A172 (cell line): ENCODE data around the gene SLC15A5. TPM values are rescaled to one million over a fixed set of nuclear protein-coding genes. Genes with fewer than 3 reads are reported as not detected.

Experiments used
- DNase-seq: peaks from one replicate; pipeline ENCODE4 v3.0.0-alpha.2; 2015; ENCODE audit warnings: low spot score
- total RNA-seq: library from RNA; depleted of rRNA; stranded (reverse); fragments of >200 nt; shearing (Covaris generic); gene quantifications from 2 replicates; pipeline ENCODE4 v1.2.3, GENCODE V29; 2014; rRNA removed

Gene SLC15A5, protein sequence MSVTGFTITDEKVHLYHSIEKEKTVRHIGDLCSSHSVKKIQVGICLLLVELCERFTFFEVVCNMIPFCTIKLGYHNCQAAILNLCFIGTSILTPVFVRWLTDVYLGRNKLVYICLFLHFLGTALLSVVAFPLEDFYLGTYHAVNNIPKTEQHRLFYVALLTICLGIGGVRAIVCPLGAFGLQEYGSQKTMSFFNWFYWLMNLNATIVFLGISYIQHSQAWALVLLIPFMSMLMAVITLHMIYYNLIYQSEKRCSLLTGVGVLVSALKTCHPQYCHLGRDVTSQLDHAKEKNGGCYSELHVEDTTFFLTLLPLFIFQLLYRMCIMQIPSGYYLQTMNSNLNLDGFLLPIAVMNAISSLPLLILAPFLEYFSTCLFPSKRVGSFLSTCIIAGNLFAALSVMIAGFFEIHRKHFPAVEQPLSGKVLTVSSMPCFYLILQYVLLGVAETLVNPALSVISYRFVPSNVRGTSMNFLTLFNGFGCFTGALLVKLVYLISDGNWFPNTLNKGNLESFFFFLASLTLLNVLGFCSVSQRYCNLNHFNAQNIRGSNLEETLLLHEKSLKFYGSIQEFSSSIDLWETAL
- total RNA-seq: not detected in 2 replicates

DNA sequence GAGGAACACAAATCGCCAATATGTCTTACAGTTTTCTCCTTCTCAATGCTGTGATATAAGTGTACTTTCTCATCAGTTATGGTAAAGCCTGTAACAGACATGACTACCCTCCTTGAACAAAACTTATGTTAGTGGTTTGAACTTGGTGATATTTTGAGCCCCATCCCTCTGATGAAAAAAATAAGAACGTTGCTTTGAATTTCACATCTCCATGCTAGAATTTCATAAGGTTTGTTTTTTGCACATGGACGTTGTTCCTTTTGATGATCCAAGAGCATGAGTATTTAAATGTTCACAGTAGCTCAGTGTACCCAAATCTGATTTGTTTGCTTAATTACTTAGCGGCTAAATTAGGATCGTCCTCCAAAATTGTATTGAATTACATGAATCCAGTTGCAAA lies at the start of gene SLC15A5:
SLC15A5 (minus strand) TSS at position 101 of the 400 bp plus-strand sequence; CDS start at position 101, 0 bp downstream.
- DNase-seq: no peak

DNA sequence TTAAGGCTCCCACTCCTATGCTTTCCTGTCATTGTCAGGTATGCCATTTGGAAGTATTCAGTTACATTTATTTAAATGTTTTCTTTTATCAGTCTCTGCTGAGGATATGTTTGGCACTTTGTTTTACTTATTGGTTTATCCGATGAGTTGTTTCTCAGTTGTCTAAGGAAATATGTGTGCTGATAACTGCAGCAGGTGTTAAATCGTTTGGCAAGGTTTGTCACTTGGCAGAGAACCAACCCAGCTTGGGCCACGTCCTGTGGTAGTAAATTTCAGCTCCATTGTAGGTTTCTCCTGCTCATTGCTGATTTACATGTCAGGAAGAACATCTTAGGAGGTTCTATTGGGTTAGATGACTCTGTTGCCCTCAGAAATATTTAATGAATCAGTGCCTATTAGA lies 47.9 kb upstream of the SLC15A5 start:
- no peak for DNase-seq

DNA sequence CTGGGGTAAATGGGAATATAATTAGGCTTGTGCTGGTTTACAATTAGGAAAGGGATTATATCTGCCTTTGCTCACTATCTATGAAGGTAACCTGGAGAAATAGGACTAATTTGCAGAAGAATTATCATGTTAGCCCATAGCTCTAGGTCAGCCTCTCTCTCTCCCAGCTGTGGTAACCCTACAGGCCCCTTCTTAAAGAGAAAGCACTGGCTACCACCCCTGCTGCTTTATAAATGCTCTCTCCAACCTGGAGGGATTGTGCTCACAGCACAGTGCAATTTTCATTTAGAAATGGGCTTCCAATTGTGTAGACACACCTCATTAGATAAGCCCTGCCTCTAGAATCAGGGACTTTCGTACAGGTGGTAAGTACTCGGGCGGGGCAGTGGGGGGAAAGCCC lies 47.3 kb upstream of the SLC15A5 start:
- no peak for DNase-seq

DNA sequence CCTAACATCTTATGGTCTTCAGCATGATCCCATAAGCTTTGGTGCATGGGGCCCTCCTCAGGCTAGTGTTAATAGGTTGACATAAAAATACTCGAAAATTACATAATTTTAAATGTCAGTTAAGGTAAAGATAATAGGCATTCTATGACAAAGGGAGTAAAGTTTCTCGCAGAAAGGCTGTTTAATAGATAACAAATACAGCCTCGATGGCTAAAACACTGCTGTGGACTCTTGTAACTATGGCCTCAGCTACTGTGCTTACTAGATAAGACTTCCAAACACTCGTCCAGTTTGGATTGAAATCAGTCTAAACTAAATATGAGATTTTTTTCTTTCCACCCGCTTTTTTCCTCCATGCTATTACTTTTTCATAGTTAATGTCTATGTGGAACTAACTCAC lies 46.8 kb upstream of the SLC15A5 start:
- no peak for DNase-seq

DNA sequence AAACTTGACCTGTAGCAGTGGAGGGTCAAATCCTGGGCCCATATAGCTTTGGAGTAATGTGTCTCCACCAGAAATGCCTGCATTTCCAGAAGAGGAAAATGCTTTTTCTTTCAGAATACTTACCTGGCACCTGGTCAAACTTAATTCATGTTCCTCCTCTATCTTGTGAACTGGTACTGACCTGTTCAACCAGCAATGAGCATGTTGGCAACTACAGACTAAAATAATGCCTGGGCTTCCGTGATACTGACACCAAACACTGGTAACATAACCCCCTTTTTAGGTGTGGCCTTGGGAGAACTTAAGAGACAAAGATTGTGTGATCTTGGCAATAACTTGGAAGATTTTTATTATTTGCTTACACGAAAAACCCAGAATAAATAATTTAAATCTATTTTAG lies 46.2 kb upstream of the SLC15A5 start:
- DNase-seq: no peak

DNA sequence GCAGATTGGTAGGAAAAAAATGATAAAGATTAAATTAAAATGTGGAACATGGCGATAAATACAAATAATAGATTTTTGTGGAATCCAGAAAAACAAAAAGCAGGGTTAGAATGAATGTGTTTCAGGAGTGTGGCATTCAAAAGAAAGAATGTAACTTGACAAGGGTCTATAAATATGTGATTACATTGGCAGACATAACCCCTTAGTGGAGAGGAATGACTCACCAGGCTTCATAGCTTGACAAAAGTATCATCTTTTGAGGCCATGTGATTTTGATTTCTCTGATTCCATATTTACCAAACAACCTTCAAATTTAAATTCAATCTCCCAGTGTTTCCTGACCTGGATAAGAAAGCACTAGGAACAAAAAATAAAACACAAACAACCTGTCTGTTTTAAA lies 45.5 kb upstream of the SLC15A5 start:
- DNase-seq: no peak

DNA sequence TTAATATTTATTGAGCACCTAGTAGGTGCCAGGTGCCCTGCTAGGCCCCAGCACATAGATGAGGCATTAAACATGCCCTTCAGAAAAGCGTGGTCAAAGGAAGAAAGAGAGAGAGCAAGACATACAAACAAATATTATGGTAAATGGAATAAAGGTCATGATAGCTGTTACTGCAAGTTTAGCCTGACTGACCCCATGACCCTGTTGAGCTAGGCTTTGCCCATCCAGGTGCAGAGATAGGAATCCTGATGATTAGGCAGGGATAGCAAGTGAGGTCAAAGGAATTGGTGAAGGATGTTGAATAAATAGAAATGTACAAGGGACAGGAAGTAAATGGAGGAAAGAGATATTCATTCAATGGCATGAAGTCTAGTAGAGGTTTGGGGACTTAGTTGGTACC lies 33.4 kb upstream of the SLC15A5 start:
- DNase-seq: no peak

DNA sequence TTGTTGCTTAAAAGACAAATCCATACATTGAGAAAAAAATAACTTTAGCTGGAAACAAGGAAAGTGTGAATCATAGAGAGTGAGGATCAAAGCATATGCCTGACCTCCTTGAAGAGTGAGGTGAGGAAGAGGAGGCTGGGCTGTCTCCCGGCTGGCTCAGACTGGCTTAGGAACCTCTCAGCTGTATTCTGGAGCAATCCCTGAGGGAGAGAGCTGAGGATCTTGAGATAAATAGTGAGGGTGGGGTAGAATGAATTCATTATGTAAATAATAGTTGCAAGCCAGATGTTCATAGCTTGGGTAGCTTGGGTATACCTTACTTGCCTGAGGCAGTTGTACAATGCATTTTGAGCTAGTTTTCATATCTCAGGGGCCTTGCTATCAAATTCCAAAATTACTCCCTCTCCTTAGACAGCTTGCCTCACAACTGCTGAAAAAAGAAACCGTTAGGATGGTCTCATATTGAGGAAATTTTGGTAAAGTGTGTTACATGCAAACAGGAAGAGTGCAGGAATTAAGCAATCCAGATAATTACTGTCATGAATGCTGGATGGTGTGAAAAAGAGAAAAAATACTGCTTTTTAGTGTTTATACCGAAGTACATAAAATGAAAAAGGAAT lies 30.5 kb upstream of the SLC15A5 start:
- no peak for DNase-seq

DNA sequence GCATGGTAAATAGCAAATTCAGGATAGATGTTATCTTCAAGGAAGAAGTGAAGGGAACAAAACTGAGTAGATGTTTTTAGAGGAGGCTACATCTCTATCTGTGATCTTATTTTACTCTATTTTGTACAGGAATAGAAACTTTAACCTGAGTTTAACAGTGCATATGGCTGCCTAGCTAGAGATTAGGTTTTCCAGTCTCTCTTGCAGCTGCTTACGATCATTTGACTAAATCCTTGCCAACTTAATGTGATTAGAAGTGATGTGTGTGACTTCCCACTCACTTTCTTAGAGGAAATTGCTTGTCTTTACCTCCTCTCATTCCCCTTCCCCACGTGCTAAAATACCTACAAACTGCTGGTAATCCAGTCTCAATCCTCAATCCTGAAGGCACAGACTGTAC lies 26.5 kb upstream of the SLC15A5 start:
- no peak for DNase-seq

DNA sequence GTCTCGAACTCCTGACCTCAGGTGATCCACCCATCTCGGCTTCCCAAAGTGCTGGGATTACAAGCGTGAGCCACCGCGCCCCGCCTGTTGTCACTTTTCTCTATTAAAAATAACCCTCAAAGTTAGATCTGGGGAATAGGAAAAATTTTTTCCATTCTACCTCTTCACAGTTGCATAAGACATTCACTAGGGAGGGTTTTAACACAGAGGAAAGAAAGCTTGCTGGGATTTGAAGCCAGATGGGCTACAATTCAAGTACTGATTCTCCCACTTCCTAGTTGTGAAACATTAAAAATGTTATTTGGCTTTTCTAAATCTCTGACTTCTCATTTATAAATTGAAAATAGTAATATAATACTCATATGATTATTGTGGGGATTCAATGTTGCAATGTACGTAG lies 23.3 kb upstream of the SLC15A5 start:
- no peak for DNase-seq

DNA sequence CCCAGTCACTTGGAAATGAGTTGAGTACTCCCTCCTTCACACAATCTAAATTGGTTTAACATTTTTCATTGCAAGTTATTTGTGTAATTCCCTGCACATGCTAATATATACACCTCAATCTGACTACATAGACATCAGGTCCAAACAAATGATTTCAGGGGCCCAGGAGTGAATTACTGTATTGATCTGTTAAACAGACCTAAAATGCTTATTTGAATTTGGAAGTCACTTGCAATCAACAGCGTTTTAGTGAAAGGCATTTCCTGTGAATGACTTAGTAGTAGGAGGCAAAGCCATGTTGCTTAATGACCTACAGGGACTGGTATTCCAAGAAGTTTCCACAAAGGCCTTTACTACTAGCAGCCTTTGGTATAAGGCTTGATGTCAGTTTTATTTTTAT lies 22.6 kb upstream of the SLC15A5 start:
- DNase-seq: no peak

DNA sequence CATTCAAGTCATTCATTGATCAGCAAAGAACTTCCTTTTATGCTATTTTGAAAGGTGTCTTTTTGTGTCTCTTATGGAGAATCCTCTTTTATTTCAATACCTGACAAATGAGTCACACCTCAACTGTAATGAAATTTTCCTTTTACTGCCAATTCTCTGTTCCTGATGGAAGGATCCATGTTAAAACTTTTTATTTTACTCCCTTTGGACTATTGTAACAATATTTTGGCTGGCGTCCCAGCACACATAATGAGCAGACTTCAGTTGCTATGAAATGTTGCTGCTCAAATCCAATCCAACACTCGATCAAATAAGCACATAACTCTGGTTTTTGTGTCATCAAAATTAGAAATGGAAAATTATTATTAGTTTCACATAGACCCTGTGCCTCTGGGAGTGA lies 21.9 kb upstream of the SLC15A5 start:
- no peak for DNase-seq

DNA sequence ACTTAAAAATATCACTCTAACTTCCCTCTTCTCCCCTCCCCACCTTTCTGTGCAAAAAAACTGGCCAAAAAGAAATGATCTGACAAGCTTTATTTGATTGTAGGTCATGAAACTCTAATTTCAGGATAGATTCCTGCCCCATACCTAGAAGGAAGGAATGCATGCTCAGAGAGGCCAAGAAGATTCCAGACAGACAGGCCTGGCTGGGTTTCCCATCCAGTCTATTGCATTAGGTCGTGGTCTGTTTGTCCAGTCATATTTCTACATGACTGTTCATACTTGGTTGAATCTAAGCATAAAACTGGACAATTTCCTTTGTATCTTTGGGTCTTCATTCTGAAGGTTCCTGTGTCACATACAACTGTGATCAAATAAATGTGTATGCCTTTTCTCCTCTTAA lies 20.0 kb upstream of the SLC15A5 start:
- no peak for DNase-seq

DNA sequence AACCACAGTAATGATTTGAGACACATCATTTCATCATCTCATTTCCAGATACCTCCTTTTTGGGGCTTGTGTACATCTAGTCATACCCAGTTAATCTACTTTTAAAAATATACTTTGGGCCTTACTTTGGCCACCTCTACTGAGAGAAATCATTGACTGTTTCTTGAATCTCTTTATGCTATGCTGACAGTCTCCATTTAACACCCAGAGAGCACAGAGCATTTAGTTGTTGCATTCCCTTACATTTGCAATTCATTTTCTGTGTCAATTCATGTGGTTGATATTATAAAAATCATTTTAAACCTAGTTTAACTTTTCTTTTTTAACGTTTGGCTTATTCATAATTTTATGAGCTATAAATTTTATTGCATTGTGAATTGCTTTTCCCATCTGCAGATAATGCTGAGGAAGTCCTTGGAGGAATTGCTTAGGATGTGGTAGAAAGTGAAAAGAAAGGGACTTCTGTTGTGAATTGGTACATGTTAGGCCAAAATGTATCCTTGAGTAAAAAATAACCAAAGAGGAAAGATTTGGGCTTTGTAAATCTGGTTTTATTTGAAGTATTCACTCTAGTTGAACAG lies 17.0 kb upstream of the SLC15A5 start:
- no peak for DNase-seq

DNA sequence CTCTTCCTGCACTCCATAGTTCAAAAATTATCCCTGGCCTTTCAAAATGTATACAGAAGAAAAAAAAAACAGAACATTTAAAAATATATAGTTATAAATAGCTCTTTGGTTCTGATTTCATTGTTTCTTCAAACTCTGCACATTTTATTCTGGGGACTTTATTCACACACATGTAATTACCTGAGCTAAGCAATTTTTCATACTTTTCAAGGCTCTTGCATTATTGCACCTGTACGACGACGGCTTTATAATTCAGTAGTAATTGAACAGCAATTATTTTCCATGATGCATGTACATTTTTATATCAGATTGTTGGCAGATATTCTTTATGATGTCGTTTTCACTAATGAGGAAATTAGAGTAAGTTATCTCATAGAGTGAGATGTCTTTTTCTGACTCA lies 13.5 kb upstream of the SLC15A5 start:
- DNase-seq: no peak

DNA sequence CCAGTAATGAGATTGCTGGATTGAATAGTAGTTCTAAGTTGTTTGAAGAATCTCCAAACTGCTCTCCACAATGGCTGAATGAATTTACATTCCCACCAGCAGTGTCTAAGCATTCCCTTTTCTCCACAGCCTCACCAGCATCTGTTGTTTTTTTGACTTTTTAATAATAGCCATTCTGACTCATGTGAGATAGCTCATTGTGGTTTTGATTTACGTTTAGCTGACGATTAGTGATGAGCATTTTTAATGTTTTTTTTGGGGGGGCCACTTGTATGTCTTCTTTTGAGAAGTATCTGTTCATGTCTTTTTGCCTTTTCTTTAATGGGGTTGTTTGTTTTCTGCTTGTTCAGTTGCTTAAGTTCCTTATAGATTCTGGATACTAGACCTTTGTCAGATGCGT lies 8.1 kb upstream of the SLC15A5 start:
- DNase-seq: no peak

DNA sequence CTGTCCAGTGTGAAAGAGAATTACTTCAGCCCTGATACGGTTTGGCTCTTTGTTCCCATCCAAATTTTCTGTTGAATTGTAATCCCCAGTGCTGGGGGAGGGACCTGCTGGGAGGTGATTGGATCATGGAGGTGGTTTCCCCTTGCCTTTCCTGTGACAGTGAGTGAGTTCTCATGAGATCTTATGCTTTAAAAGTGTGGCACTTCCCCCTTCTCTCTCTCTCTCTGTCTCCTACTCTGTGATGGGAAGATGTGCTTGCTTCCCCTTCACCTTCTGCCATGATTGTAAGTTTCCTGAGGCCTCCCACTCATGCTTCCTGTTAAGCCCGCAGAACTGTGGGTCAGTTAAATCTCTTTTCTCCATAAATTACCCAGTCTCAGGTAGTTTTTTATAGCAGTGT lies 5.5 kb upstream of the SLC15A5 start:
- no peak for DNase-seq

DNA sequence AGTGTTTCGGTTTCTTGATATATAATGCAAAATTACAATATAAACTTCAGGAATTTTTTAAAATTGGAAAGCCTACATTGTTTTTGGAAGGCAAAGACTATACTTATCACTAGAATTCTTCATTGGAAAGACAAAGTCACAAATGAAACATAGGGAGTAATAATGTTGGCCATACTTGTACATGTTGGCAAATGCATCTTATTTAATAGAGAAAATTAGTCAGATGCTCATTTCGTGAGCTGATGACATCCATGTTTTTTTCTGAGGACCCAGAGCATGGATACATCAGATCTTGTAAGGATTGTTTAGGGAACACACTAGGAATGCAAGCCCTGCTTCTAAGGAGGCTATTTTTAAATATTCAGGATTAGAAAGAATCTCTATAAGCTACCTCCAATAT lies 4.6 kb upstream of the SLC15A5 start:
- DNase-seq: no peak

DNA sequence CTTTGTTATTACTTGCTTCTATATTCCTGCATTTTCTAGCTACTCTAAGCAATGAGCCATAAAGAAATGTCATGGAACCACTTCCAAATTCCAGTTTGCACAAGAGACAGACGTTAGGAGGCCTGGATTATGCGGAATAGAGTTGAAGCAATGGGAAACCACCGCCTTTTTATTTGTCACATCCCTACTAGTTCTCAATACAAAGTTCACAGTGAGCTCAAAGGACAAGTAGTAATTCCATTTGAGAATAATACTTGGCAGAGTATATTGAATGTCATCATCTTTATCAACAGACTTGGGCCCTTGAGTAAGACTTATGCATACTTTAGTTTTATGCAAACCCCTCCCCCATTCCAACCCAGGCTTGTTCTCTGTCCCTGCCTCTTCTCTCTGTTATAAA lies 3.7 kb upstream of the SLC15A5 start:
- no peak for DNase-seq

DNA sequence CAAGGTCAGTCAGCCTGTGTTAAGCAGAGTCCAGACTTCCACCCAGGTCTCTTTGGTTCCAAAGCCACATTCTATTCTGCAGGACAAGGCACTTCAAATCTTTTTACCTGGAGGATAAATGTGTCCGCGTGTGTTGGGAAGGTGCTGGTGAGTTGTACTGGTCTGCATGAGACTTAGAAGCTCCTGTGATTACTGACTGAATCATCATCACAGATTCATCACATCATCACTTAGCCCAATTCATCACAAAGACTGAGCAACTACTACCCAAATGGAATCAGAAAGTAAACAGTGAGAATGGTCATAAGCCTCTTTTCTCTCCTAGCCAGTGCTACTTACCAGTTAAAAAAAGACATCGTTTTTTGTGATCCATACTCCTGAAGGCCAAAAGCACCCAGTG lies 5.3 kb downstream of the SLC15A5 start:
- DNase-seq: peak; percentile 1

DNA sequence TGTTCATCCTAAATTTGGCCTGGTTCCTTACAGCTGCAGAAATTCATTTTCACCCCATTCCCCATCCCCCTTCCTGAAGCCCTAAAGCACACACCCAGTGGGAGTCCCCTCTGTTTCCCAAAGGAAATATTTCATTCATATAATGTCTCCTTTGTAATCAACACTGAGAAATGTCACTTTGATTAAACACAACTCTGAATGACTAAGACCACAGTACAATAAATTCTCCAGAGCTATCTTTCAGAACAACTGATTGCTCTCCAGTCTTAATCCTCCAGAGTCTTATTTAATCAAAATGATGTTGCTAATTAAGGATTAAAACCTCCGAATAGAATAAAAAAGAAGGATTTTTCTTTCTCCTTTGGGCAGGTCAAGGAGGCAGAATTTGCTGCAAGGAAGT lies 6.4 kb downstream of the SLC15A5 start:
- DNase-seq: peak; percentile 2

DNA sequence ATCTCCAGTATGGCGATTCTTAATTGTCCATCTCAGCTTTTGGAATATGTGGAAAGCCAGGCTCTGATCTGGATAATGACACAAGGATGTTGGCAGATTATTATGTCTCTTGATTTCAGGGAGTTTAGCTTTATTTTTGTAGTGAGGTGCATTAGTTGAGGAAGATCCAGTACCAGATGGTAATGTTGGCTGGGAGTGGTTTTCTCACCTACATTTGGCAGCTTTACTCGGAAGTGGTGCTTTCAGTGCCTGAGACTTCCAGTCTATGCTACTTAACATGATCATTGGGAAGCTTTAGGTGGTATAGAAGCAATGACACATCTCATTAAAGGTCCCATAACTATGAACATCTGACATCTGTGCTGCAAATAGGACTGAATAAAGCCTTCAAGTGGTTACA lies 7.5 kb downstream of the SLC15A5 start:
- DNase-seq: no peak

DNA sequence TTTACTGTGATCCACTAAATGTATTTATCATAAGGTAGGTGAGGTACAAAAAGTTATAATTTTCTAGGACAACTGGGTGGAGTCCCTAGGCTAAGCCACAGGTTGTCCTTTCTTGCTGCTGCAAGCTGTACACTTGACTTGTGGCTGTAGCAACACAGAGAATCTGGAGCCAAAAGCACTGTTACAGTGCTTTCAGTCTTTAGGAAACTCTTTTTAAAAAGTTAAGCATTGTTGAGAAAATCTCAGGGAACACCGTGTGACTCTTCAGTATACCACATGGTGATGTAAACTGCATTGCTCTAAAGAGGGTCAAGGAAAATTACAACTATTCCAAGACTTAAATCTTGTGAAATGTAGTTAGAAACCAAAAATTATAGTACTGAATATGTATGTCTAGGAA lies 11.4 kb downstream of the SLC15A5 start:
- no peak for DNase-seq
